NOMO-1 treated with DMSO at 0.1 percent for 48 hours (cell line): ENCODE results near the gene GLS.

Experiments
- DNase-seq: peaks from one replicate; lab custom pipeline; 2025; ENCODE audit not compliant: unreplicated experiment; lab: John Stamatoyannopoulos, UW

Gene GLS

DNA sequence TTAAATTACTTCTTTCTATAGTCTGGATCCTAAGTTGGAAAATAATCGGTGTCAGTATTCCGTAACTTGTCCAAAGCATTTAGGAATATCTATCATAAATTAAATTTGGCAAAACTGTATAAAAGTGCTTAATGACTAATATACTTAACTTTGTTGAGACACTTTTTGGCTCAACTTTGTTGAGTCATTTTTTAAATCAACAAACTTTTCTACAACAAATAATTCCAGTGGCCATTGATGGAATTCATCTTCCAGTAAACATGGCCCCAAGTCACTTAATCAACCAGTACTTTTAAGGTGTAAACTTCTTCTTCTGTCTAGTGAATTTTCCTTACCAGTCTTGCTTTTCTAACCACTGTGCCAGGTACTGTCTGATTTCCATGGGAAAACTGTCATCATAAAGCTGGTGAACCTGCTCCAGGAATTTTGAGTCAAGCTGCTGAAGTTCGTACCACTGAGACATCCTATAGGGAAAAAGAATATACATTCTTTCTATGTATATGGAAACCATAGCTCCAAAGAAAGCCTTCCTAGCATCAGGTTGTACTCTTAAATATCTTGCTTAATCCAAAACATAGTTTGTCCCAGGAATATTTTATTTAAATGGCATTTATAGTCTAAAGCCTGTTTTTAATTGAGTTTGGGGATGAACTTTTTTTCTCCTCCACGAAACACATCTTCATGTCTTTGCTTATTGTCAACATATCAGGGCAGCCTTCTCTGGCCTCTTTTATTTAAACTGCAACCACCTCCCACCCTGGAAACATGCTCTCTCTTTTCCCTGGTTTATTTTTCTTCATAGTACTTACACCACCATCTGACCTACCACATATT, 129.1 kb downstream of the GLS start:
- no peak for DNase-seq

DNA sequence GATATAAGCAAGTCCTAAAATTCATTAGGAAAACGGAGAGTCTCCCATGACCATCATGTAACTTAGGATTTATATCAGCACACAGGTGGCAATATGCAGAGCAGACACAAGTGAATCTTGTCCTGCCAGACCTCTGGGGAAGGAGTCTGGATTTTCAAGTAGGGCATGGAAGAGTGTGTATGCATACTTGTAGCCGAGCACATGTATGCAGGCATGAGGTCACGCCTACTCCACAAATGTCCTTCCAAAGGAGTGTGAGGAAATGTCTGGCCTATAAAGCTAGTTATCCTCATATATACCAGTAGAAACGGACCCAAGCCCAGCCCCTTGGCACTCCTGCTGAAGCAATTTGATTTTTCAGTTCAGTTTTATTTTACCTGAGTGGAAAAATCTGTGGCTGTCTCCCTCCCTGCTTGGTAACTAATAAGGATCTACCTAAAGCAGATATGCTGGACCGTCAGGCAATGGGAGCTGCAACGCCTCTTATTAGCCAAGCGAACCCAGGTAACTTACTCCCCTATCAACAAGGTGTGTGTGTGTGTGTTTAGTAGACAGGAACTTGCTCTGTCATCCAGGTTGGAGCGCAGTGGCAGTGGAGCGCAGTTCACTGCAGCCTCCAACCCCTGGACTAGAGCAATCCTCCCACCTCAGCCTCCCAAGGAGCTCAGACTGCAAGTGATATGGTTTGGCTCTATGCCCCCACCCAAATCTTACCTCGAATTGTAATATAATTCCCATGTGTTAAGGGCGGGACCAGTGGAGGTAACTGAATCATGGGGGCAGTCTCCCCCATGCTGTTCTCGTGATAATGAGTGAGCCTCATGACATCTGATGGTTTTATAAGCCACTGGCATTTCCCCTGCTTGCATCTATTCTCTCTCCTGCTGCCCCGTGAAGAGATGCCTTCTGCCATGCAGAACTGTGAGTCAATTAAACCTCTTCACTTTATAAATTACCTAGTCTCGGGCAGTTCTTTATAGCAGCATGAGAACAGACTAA, 130.6 kb downstream of the GLS start:
- no peak for DNase-seq

DNA sequence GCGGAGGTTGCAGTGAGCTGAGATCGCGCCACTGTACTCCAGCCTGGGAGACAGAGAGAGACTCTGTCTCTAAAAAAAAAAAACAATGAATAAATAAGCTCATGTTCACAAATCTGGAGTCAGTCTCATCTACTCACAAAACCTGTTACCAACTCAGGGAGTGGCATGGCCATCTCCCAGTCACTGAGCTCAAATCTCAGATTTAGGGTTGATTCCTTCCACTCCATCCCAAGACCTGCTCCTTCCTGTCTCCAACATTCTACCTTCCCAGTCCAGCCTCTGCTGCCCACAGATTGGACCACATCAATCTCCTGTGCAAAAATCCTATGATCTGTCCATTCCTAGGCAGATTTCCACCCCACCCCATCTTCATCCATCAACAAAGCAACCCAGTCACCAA, 131.7 kb downstream of the GLS start:
- no peak for DNase-seq

DNA sequence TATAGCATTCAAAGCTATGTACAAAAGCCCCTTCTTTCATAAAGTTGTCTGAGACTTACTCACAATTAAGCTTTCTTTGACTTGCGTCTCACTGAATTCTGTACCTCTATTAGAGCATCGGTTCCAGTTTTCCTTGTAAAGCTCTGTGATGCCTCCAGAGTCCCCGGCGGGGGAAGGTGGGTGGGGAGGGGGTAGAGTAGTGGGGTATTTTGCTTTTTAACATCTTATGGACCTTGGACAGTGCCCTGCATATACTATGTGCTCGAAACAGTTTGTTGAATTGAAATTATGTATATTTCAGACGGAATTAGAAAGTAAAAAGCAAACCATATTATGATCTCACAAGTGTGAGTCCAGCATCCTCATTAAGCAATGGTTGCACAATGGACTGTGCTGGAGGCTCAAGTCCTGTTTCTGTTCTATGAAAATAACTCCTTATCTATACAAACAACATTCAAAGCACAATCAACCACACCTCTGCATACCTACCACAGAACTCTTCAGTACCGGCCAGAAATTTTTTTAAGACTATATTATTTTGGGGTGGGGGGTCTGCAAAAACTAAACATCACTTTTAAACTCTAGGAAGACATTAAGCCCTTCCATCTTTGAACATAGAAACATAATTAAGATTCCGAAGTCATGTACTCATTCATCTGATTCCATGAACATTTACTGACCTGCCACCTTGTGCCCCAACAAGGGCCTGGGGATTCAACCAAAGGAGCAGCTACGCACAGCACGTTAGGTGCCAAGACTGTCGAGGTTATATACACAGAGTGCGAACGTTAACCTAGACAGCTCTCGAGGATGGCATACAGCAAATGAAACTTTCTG, 132.4 kb downstream of the GLS start:
- DNase-seq = peak; percentile 49

- peak; percentile 34 for DNase-seq
Measured at GRCh38 chr2:191013682-191013931, 133.0 kb downstream of the GLS start.

DNA sequence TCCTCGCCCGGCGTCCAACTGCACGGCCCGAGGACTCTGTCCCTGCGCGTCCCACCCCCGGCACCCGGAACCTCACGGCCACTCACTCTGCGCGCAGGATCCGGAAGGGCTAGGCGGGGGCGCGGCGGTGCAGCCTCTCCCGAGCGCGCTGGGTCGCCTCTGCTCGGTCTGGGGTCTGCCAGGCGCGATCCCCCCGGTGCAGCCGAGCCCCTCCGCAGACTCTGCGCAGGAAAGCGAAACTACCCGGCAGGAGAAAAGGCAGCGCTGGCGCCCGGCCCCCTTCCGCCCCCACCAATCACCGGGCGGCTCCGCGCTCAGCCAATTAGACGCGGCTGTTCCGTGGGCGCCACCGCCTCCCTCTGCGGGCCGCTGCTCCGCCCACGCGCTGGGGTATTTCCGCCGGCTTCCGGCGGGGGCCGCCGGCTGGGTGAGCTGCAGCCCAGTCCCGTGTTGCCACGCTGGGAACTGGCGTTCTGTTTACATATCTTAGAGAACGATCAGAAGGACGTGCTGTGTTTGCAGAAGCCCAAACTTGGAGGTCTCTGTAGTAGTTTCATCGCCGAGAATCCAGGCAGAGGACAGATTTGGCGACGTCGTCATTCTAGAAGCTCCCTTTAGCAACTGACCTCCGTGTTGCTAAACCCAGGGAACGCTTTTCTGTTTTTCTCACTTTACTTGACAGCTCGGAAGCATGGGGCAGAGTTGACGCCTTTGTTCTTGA, 133.5 kb downstream of the GLS start, which contains the start of gene STAT1:
Gene STAT1 (minus strand): TSS at position 240 of the 721 bp plus-strand sequence. CDS start 4,168 bp downstream, outside the sequence.
- DNase-seq = peak; percentile 88

DNA sequence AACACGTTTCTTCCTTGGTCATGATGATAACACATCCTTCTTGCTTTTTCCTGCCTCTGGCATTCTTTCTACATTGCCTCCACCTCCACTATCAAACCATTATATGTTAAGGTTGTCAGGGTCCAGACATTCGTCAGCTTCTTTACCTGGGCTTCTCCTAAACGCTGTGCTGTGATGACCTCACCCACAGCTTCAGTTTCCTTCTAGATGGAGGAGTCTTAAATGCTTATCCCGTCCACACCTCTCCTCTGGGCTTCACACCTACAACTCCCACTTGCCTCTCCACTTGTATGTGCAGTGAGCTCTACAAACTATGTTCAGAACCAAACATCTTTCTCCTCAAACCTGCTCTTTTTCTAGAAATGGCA, 134.0 kb downstream of the GLS start:
- DNase-seq = no peak
